Vagina (tissue), 2 donors: ENCODE data around the gene RPS26.

ENCODE experiments used
- POLR2A ChIP-seq, 2 donors: fragments of 450-650 bp; IDR thresholded peaks; one replicate each; pipeline ENCODE4 v1.6.1; 2017; ENCODE audit warnings: antibody characterized with exemption in 2 of 2, mild to moderate bottlenecking in 2 of 2, moderate library complexity in 2 of 2
- POLR2AphosphoS5 ChIP-seq, 2 donors: sonication (generic); formaldehyde crosslinking; IDR thresholded peaks; one replicate each; pipeline ENCODE4 v1.9.0; 2017; ENCODE audit warnings: antibody characterized with exemption in 2 of 2, mild to moderate bottlenecking in 2 of 2, low read depth in 1 of 2; ENCODE audit not compliant: insufficient read depth in 1 of 2
- TF ChIP-seq, protein P1 (sequence below), 3 experiments: fragments of 450-650 bp in 2 of 3; fragments of 200-600 bp in 1 of 3; sonication (generic) in 1 of 3; IDR thresholded peaks; one replicate each; pipeline ENCODE4 v1.5.1; 2017 to 2019; ENCODE audit warnings: antibody characterized with exemption in 3 of 3, mild to moderate bottlenecking in 2 of 3, moderate library complexity in 2 of 3

DNA sequence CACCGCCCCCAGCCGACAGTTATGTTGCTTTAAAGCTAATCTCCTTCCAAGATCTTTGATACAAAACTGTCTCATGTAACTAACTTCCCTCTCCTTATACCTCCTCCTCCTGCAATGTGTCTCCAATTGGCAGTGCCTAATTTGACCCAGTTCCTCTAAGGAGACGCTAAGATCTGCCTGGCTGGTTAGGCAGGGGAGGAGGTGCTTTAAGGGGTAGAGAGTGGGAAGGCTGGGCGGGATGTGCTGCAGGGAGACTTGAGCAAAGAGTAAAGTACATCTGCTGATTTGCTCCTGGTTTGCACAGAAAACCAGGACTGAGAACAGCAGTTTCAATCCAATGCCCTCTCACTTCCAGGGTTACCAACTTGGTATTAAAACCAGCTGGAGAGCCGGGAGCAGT, 28.2 kb upstream of the RPS26 start:
- TF ChIP-seq, protein P1, sequence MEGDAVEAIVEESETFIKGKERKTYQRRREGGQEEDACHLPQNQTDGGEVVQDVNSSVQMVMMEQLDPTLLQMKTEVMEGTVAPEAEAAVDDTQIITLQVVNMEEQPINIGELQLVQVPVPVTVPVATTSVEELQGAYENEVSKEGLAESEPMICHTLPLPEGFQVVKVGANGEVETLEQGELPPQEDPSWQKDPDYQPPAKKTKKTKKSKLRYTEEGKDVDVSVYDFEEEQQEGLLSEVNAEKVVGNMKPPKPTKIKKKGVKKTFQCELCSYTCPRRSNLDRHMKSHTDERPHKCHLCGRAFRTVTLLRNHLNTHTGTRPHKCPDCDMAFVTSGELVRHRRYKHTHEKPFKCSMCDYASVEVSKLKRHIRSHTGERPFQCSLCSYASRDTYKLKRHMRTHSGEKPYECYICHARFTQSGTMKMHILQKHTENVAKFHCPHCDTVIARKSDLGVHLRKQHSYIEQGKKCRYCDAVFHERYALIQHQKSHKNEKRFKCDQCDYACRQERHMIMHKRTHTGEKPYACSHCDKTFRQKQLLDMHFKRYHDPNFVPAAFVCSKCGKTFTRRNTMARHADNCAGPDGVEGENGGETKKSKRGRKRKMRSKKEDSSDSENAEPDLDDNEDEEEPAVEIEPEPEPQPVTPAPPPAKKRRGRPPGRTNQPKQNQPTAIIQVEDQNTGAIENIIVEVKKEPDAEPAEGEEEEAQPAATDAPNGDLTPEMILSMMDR (IDR thresholded peaks at IDR 0.05): no peak
- no peak for TF ChIP-seq POLR2A (IDR thresholded peaks at IDR 0.05)
- no peak for TF ChIP-seq POLR2AphosphoS5 (IDR thresholded peaks at IDR 0.05; ENCODE audit: insufficient read depth in 1 of 2, low read depth in 1 of 2)
